HepG2 (cell line): ENCODE data around the gene APOM. TPM values are rescaled to one million over a fixed set of nuclear protein-coding genes. Genes with fewer than 3 reads are reported as not detected.

ENCODE experiments used
- ATAD3A ChIP-seq: sonication (generic); formaldehyde crosslinking; IDR thresholded peaks from 2 replicates; pipeline ENCODE4 v1.4.0; 2020; ENCODE audit warnings: missing genetic modification reagents
- CBX5 ChIP-seq: sonication (generic); formaldehyde crosslinking; IDR thresholded peaks from 2 replicates; pipeline ENCODE4 v1.4.0; 2020; ENCODE audit warnings: missing genetic modification reagents, borderline replicate concordance
- DMTF1 ChIP-seq: sonication (generic); formaldehyde crosslinking; IDR thresholded peaks from 2 replicates; pipeline ENCODE4 v1.4.0; 2020; ENCODE audit warnings: mild to moderate bottlenecking, missing genetic modification reagents
- HHEX ChIP-seq: IDR thresholded peaks from 2 replicates; pipeline ENCODE4 v1.6.1; 2016; ENCODE audit warnings: control low read depth
- MAZ ChIP-seq, 2 experiments: sonication (generic) in 1 of 2; formaldehyde crosslinking in 1 of 2; IDR thresholded peaks; 2 replicates each; pipeline versions ENCODE4 v1.5.0 to v1.6.1; 2012 to 2020; ENCODE audit warnings: low read depth in 2 of 2, mild to moderate bottlenecking in 2 of 2, borderline replicate concordance in 1 of 2, improper control_type of control experiment in 1 of 2, low read length in 1 of 2, missing genetic modification reagents in 1 of 2, moderate library complexity in 1 of 2
- MLLT10 ChIP-seq: sonication (generic); formaldehyde crosslinking; IDR thresholded peaks from 2 replicates; pipeline ENCODE4 v1.4.0; 2020; ENCODE audit warnings: missing genetic modification reagents
- RELA ChIP-seq: sonication (generic); formaldehyde crosslinking; IDR thresholded peaks from 2 replicates; pipeline ENCODE4 v1.4.0; 2020; ENCODE audit warnings: missing genetic modification reagents
- SOX13 ChIP-seq, 3 experiments: fragments of 450-650 bp in 1 of 3; sonication (generic) in 1 of 3; formaldehyde crosslinking in 1 of 3; IDR thresholded peaks in 2 of 3; conservative IDR thresholded peaks in 1 of 3; 2 replicates each; pipeline versions ENCODE4 v1.5.0 to v1.6.1; 2016 to 2020; ENCODE audit warnings: antibody characterized with exemption in 1 of 3, mild to moderate bottlenecking in 1 of 3, missing compliant biosample characterization in 1 of 3, missing genetic modification reagents in 1 of 3, moderate library complexity in 1 of 3
- TMF1 ChIP-seq: sonication (generic); formaldehyde crosslinking; IDR thresholded peaks from 2 replicates; pipeline ENCODE4 v1.8.1; 2022; ENCODE audit warnings: low read depth, missing genetic modification reagents
- ZC3H4 ChIP-seq: sonication (generic); formaldehyde crosslinking; IDR thresholded peaks from 2 replicates; pipeline ENCODE4 v1.4.0; 2020; ENCODE audit warnings: missing genetic modification reagents, borderline replicate concordance
- ZMAT3 ChIP-seq: sonication (generic); formaldehyde crosslinking; conservative IDR thresholded peaks from 2 replicates; pipeline ENCODE4 v1.7.0; 2021; ENCODE audit warnings: missing genetic modification reagents
- ZNF451 ChIP-seq: sonication (generic); formaldehyde crosslinking; IDR thresholded peaks from 2 replicates; pipeline ENCODE4 v1.5.0; 2020; ENCODE audit warnings: mild to moderate bottlenecking, missing genetic modification reagents
- ZNF616 ChIP-seq: sonication (generic); formaldehyde crosslinking; IDR thresholded peaks from 2 replicates; pipeline ENCODE4 v1.5.0; 2020; ENCODE audit warnings: low read depth, mild to moderate bottlenecking, missing genetic modification reagents
- ZNF629 ChIP-seq: sonication (generic); formaldehyde crosslinking; conservative IDR thresholded peaks from 2 replicates; pipeline ENCODE4 v1.5.0; 2020; ENCODE audit warnings: missing genetic modification reagents
- ZNF713 ChIP-seq: sonication (generic); formaldehyde crosslinking; IDR thresholded peaks from 2 replicates; pipeline ENCODE4 v1.4.0; 2020; ENCODE audit warnings: mild to moderate bottlenecking, missing genetic modification reagents
- ZNF768 ChIP-seq: sonication (generic); formaldehyde crosslinking; IDR thresholded peaks from 2 replicates; pipeline ENCODE4 v1.4.0; 2020; ENCODE audit warnings: missing genetic modification reagents
- polyA plus RNA-seq, 8 experiments: library from polyadenylated mRNA; depleted of rRNA in 3 of 8; stranded (reverse) in 7 of 8; unstranded in 1 of 8; fragments of >200 nt; fragmentation: Illumina TruSeq in 4 of 8; extraction: Trizol in 4 of 8; gene quantifications; 2 replicates each; pipeline versions ENCODE4 v1.2.1 to v1.2.3, GENCODE V29; 2011 to 2016; ENCODE audit warnings: low read depth in 4 of 8, missing spikeins in 1 of 8, mixed read lengths in 1 of 8; ENCODE audit not compliant: insufficient read depth in 1 of 8
- total RNA-seq, 5 experiments: library from RNA; depleted of rRNA; stranded (reverse); fragments of >200 nt; fragmentation: Illumina TruSeq; extraction: Trizol; gene quantifications; 2 replicates each; pipeline ENCODE4 v1.2.3, GENCODE V29; 2016; ENCODE audit warnings: low read depth in 1 of 5
- TF ChIP-seq, protein P1 (sequence below): sonication (generic); formaldehyde crosslinking; IDR thresholded peaks from 2 replicates; pipeline ENCODE4 v1.4.0; 2020; ENCODE audit warnings: mild to moderate bottlenecking, missing genetic modification reagents
- TF ChIP-seq, protein P2 (sequence below): sonication (generic); formaldehyde crosslinking; IDR thresholded peaks from 2 replicates; pipeline ENCODE4 v1.4.0; 2020; ENCODE audit warnings: missing genetic modification reagents
- TF ChIP-seq, protein P3 (sequence below): sonication (generic); formaldehyde crosslinking; IDR thresholded peaks from 2 replicates; pipeline ENCODE4 v1.5.0; 2020; ENCODE audit warnings: mild to moderate bottlenecking, missing genetic modification reagents

APOM gene
- total and polyA plus RNA-seq, 2 of the 13 experiments (the other 11 are each of a cell fraction or from before 2014, with no cell fraction given), result 98.2 to 1,140 TPM

GRCh38 chr6:31658983-31659648, 3.4 kb downstream of the APOM start (continued):
- TF ChIP-seq TMF1, result peak; percentile 29; the same call in 1 of the 2 replicates
- TF ChIP-seq ZC3H4 (CRISPR knock-in tag), result 0 out of 2 replicates have a peak, but pooled peaks have one; percentile 49
- TF ChIP-seq, protein P1, sequence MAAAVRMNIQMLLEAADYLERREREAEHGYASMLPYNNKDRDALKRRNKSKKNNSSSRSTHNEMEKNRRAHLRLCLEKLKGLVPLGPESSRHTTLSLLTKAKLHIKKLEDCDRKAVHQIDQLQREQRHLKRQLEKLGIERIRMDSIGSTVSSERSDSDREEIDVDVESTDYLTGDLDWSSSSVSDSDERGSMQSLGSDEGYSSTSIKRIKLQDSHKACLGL (CRISPR knock-in tag), result 0 out of 2 replicates have a peak, but pooled peaks have one; percentile 28
- 0 out of 2 replicates have a peak, but pooled peaks have one; percentile 46 for TF ChIP-seq ZNF713 (CRISPR knock-in tag)
- no peak for TF ChIP-seq DMTF1 (CRISPR knock-in tag)
- TF ChIP-seq ATAD3A (CRISPR knock-in tag), result peak; percentile 35; the same call in 1 of the 2 replicates
- TF ChIP-seq ZNF629 (CRISPR knock-in tag), result peak; percentile 61; the same call in 1 of the 2 replicates
- no peak for TF ChIP-seq SOX13 (IDR thresholded peaks at IDR 0.05)
- 0 out of 4 replicates have a peak, but pooled peaks of 1 of the 2 experiments have one; percentile 2 for TF ChIP-seq SOX13 (CRISPR knock-in tag; conservative IDR thresholded peaks at IDR 0.05 in 1 of 2, IDR thresholded peaks at IDR 0.05 in 1 of 2)
- TF ChIP-seq ZNF768 (CRISPR knock-in tag), result peak; percentile 44; the same call in 1 of the 2 replicates
- no peak for TF ChIP-seq MAZ (IDR thresholded peaks at IDR 0.05; ENCODE audit: borderline replicate concordance, low read depth, low read length)
- TF ChIP-seq MAZ (CRISPR knock-in tag; IDR thresholded peaks at IDR 0.05; ENCODE audit: low read depth), result 0 out of 2 replicates have a peak, but pooled peaks have one; percentile 28
- TF ChIP-seq ZNF616, result peak; percentile 67; the same call in 1 of the 2 replicates
- TF ChIP-seq CBX5, result no peak; the same call in 1 of the 2 replicates
- TF ChIP-seq RELA (CRISPR knock-in tag), result 0 out of 2 replicates have a peak, but pooled peaks have one; percentile 5
- TF ChIP-seq MLLT10, result no peak
- 0 out of 2 replicates have a peak, but pooled peaks have one; percentile 14 for TF ChIP-seq ZMAT3
- TF ChIP-seq HHEX (CRISPR knock-in tag), result 0 out of 2 replicates have a peak, but pooled peaks have one; percentile 9
- peak; percentile 23; the same call in 1 of the 2 replicates for TF ChIP-seq ZNF451 (CRISPR knock-in tag)
- TF ChIP-seq, protein P2, sequence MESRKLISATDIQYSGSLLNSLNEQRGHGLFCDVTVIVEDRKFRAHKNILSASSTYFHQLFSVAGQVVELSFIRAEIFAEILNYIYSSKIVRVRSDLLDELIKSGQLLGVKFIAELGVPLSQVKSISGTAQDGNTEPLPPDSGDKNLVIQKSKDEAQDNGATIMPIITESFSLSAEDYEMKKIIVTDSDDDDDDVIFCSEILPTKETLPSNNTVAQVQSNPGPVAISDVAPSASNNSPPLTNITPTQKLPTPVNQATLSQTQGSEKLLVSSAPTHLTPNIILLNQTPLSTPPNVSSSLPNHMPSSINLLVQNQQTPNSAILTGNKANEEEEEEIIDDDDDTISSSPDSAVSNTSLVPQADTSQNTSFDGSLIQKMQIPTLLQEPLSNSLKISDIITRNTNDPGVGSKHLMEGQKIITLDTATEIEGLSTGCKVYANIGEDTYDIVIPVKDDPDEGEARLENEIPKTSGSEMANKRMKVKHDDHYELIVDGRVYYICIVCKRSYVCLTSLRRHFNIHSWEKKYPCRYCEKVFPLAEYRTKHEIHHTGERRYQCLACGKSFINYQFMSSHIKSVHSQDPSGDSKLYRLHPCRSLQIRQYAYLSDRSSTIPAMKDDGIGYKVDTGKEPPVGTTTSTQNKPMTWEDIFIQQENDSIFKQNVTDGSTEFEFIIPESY (CRISPR knock-in tag), result 0 out of 2 replicates have a peak, but pooled peaks have one; percentile 4
- TF ChIP-seq, protein P3, sequence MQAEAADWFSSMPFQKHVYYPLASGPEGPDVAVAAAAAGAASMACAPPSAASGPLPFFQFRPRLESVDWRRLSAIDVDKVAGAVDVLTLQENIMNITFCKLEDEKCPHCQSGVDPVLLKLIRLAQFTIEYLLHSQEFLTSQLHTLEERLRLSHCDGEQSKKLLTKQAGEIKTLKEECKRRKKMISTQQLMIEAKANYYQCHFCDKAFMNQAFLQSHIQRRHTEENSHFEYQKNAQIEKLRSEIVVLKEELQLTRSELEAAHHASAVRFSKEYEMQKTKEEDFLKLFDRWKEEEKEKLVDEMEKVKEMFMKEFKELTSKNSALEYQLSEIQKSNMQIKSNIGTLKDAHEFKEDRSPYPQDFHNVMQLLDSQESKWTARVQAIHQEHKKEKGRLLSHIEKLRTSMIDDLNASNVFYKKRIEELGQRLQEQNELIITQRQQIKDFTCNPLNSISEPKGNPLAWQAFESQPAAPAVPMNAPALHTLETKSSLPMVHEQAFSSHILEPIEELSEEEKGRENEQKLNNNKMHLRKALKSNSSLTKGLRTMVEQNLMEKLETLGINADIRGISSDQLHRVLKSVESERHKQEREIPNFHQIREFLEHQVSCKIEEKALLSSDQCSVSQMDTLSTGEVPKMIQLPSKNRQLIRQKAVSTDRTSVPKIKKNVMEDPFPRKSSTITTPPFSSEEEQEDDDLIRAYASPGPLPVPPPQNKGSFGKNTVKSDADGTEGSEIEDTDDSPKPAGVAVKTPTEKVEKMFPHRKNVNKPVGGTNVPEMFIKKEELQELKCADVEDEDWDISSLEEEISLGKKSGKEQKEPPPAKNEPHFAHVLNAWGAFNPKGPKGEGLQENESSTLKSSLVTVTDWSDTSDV (CRISPR knock-in tag), result peak; percentile 5; the same call in 1 of the 2 replicates
